Left colon (tissue), 2 donors: ENCODE measurements around the gene HSDL2. TPM values are rescaled to one million over a fixed set of nuclear protein-coding genes. Genes with fewer than 3 reads are reported as not detected.
A peak's percentile ranks its signal among the peaks of the same experiment; 100 is the strongest.

Experiments used
- ATAC-seq: fragments of 200-7000 bp; cut with Tn5 transposase; one replicate; pipeline ENCODE4 v1.9.1; 2020; ENCODE audit warnings: mild to moderate bottlenecking, moderate library complexity
- DNase-seq, 2 donors: peaks; one replicate each; pipeline ENCODE4 v3.0.0-alpha.2; 2020
- intact Hi-C, 2 donors: fragments of 100-400 bp; cut with DNase I in 1 of 2; cut with micrococcal nuclease in 1 of 2; formaldehyde crosslinking; loops; one replicate each; pipeline versions ENCODE4 v1.11.2 to v1.14.0; 2022; cut with DNase I, micrococcal nuclease
- long read RNA-seq: library from polyadenylated mRNA; unstranded; transcript quantifications from one replicate; pipeline ENCODE4 v2.0.0, GENCODE V29; 2021
- total RNA-seq, 2 donors: library from RNA; stranded (reverse); fragmentation: NEBNext Ultra II Directional; extraction: Animal tissue kit (Norgen Biotek cat#: 25700); gene quantifications; one replicate each; pipeline ENCODE4 v1.2.1, GENCODE V29; 2021
- donor health status: DM: no; HTN: no; CAD: no.
- donor health status: DM: yes; HTN: yes; CAD: no.

Gene HSDL2
- 10 to 100 TPM; 41.1 to 54.4 TPM for total RNA-seq
- long read RNA-seq, transcript HSDL2-202 (11 exons, 3,350 nt): major isoform, 100 of 119 reads
- long read RNA-seq, partial matches to known transcripts: 5 of 119 reads
- long read RNA-seq, other reads (novel, unspliced or antisense): 14 of 119 reads

DNA sequence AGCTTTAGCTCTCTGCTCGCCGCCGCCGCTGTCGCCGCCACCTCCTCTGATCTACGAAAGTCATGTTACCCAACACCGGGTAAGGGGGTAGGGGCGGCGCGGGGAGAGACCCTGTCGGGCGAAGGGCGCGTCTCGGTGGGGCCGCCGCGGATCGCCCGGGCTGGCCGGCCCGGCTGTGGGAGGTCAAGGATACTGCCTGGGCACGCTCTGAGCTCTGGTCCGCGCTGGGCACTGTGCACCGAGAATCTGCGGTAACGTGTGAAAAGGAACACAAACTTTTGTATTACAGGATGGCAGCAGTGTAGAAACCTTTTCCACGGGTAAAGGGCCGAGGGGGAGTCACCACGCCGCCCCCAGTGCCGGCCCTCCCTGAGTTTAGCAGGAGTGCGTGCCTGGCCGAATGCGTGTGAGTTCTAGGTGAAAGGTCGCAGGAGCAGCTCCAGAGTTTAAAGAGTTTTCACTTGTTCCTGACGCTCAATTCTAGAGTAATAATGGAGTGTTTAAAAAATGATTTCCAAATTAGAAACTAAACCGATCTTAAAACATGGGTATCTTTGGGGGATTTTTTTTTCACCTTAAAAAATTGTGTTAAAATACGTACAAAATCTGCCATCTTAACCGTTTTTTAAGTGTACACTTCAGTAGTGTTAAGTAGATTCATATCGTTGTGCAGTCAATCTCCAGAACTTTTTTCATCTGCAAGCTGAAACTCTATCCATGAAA lies at the start of gene HSDL2:
HSDL2 (plus strand) TSS at position 7 of the 723 bp plus-strand sequence; CDS start at position 63, 56 bp downstream.
- ATAC-seq (peak; percentile 40), DNase-seq (peak; percentile 58 to 66)
- intact Hi-C loops: loop anchor here in 1 of 2 donors (5.0 kb wide), 1 partner anchor 48 kb away; the partner anchor contains the start of gene PTBP3

DNA sequence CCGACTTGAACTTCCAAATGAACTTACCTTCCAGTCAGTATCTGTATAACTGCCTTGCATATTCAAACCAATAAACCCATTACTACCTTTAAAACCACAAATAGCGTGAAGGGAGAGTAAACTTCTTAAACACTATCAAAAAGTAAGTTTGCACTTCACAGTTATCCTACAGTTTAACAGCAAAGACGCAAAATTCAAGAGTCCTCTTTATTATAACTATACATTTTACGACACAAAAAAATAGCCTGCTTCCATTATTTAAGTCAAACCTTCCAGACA lies 48.3 kb upstream of the HSDL2 start:
- intact Hi-C loops: loop anchor here in 1 of 2 donors (5.0 kb wide), 1 partner anchor 51 kb away; the partner anchor contains the start of gene HSDL2
- ATAC-seq (no peak), DNase-seq (no peak)

DNA sequence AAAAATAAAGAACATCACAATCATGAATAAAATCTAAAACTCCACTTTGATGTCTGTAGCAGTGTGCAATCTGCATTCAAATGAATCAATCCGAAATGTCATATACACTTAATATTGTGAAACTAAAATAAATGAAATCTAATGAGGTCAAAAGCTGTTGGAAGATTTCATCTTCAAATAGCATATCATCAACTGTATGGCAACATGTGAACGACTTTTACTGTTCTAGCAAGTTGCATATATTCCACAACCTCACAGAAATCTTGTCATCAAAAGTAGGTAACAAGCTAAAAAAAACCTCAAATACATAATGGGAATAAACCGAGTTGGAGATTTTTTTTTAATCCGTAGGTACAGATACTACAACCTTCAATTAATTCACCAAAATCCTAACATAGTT lies 47.7 kb upstream of the HSDL2 start:
- DNase-seq: no peak
- no peak for ATAC-seq
- intact Hi-C loops: loop anchor here in 1 of 2 donors (5.0 kb wide), 1 partner anchor 50 kb away; the partner anchor contains the start of gene HSDL2

DNA sequence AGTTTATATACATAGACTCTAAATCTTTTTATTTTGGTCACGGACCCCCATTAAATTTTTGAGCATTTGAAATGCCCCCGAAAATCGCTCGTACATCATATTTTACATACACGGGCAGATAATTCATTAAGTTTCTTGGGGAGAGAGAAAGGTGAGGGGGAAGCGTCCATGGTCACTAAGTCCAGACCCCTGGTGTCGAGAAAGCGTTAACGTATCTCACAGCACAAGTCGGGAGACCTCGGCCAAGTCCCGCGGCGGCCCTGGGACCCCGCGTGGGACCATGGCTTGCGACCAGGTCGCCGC lies 47.3 kb upstream of the HSDL2 start:
- ATAC-seq (no peak), DNase-seq (no peak)
- intact Hi-C loops: loop anchor here in 1 of 2 donors (5.0 kb wide), 1 partner anchor 50 kb away; the partner anchor contains the start of gene HSDL2

DNA sequence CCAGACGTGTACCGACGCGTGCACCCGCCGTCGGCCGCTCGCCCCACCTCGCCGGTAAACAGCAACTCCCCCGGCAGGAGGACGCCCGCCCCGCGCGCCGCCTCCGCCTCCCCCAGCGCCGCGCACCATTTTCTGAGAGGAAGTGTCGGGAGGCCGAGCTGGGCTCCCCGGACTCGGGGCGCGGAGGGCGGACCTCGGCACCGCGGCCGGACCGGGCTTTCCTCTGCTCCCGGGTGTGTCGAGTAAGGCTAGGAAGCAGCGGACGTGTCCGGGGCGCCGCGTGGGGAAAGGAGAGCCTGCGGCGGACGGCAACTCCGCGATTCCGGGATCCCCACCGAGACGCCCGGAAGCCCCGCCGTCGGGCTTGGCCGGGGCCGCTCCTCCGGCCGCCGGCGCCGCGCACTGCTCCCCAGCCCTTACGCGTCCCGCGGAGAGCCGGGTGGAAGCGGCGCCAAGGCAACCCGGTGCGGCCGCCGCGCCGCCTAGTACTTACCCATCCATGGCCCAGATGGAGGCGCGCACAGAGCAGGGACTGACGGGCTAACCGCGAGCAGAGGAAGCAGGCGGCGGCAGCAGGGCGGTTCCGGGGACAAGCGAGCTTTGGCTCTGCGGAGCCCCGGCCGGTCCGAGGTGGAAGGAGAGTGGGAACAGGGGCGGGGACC lies 46.8 kb upstream of the HSDL2 start, which contains the start of gene PTBP3:
PTBP3 (minus strand) TSS at position 643 of the 662 bp plus-strand sequence. CDS start 35,754 bp downstream, outside the sequence.
- intact Hi-C loops: loop anchor here in 1 of 2 donors (5.0 kb wide), 1 partner anchor 49 kb away; the partner anchor contains the start of gene HSDL2
- ATAC-seq: peak; percentile 72
- peak; percentile 86 to 89 for DNase-seq

DNA sequence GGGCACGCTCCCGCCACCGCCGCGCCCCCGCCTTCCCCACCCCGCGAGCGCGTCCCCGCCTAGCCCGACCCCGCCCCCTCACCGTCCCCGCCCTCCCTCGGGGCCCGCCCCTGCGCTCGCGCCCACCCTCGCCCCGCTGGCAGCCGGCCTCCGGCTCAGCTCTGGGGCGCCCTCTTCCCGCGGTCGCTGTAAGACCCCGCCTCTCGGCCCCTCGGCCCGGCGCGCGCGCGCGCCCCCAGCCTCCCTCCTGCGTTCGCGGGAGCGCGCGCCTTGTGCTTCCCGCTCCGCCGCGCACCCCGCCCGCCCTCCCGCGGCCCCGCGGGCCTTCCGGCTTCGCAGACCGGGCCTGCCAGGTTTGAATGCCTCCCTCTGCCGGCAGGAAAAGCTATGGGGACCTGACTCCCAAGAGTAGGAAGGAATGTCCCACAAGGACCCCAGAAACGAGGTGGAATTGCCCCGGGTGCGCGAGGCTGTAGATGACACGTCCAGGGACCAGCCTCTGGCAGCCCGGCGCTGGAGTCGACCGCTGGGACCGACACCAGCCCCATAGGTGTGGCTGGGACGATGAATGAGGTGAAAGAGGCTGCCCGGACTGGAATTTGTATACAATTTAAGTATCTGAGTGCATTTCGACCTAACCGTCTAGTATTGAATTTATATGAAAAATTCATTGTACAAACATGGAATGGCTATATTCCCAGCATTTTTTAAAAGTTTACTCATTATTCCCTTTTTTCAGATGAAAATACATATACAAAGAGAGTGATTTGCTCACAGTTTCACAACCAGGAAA lies 46.1 kb upstream of the HSDL2 start:
- intact Hi-C loops: loop anchor here in 1 of 2 donors (5.0 kb wide), 1 partner anchor 48 kb away; the partner anchor contains the start of gene HSDL2
- ATAC-seq: peak; percentile 82
- peak; percentile 90 to 95 for DNase-seq

DNA sequence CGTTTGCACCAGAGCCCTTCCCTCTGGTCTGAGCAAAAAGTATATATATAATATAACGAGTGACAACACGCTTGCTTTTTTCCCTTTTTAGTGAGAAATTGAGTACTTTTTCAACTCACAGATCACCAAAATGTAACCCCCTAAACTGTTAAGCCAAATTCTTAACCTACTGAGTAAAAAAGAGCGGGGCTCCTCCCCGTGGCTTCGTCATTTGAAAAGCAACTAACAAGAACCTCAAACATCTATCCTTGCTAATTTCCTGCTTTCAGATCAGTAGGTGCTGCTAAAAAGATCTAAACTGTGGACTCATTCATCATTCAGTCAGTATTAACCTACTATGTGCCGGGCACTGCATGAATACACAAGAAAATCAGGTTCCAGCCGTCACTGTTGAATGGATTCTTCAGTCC lies 45.5 kb upstream of the HSDL2 start:
- no peak for ATAC-seq
- peak in 1 of 2 donors; percentile 52 for DNase-seq
- intact Hi-C loops: loop anchor here in 1 of 2 donors (5.0 kb wide), 1 partner anchor 48 kb away; the partner anchor contains the start of gene HSDL2

DNA sequence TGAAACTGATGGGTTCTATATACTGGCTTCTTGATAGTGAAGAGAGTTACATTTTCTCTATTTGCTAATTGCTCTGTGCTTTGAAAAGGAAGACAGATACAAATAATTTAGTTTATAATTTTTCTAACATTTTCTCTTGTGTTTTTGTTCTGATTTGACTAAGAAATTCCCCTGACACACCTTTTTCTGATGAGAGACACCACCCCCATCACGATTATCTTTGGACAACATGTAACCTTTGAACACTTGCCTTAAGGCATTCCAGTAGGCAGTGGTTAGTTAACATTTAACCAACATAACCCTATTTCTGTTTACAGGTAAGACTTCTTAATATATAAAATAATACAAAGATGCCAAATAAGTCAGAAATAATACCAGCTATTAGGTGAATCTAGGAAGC lies 42.4 kb upstream of the HSDL2 start:
- DNase-seq (no peak), ATAC-seq (no peak)
- intact Hi-C loops: no loop called here

DNA sequence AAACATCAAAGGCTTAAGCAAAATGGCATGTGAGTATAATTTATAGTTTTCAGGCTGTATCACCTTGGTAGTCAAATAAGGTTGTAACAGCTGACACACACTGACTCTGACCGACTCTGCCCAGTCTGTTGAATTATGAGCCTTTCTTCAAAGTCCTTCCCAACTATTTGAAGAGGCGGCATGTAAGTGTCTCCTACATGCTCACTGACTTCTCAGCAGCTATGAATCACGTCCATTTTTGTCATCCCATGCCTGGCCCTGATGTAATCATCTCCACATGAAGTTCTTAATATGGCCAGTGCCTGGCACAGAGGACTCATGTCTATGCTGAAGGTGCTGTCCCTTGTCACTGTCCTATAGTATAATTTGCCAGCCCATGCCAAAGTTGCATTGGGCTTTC lies 41.3 kb upstream of the HSDL2 start:
- no peak for DNase-seq

DNA sequence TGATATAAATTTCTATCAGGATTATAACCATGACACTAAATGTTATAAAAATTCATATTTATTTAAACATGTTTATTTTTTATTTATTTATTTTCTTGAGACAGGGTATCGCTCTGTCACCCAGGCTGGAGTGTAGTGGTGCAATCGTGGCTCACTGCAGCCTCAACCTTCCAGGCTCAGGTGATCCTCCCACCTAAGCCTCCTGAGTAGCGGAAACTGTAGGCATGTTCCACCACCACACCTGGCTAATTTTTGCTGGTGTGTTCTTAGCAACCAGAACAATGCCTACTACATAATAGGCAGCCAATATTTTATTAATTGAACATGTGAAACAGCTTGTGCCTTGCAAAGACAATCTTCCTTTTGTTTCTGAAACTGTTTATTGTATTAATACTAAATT lies 40.0 kb upstream of the HSDL2 start:
- DNase-seq (no peak), ATAC-seq (no peak)
- intact Hi-C loops: no loop called here

More for the DNA sequence above, 41.3 kb upstream of the HSDL2 start:
- intact Hi-C loops: no loop called here
- ATAC-seq: peak; percentile 43

DNA sequence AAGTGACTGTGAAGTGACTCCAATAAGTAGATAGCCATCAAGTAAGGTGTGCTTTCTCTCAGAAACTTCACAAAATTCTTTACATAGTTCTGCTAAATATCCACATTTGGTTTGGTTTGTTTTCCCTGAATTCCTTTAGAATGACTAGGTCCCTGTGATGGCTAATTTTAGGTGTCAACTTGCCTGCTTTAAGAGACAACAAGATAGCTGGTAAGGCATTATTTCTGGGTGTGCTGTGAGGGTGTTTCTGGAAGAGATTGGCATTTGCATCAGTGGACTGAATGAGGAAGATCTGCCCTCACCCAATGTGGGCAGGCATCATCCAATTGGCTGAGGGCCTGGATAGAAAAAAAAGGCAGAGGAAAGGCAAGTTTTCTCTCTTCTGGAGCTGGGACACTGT lies 38.2 kb upstream of the HSDL2 start:
- DNase-seq: no peak
- intact Hi-C loops: no loop called here
- no peak for ATAC-seq

DNA sequence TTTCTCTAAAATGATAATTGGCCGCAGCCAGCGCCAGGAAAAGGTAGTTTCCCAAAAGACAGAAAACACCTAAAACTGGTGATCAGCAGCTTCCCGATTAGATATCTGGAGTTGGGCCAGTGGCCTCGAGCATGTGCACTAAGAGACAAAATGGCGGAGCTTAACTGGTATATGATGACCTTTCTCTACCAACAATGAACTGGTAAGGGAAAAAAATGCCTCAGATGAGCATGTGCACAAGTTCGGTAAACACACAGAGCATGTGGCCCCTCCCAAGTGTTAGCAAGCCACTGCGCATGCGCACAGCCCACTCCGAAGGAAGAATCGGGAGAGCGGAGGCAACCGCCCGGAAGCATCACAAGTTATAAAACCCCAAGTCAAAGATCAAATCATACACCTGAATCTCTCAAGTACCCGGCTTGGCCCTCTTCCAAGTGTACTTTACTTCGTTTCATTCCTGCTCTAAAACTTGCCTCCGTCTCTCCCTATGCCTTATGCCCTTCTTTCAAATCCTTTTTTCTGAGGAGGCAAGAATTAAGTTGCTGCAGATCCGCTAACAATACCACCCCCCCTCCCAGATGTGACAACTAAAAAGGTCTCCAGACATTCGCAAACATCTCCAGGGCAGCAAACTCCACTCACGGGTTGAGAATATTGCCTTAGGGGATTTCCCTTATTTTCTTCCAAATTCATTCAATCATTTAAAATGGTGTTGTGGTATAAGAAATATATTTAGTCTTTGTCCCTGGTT lies 31.5 kb upstream of the HSDL2 start:
- ATAC-seq (peak; percentile 97), DNase-seq (peak; percentile 94 to 95)
- intact Hi-C loops: no loop called here

DNA sequence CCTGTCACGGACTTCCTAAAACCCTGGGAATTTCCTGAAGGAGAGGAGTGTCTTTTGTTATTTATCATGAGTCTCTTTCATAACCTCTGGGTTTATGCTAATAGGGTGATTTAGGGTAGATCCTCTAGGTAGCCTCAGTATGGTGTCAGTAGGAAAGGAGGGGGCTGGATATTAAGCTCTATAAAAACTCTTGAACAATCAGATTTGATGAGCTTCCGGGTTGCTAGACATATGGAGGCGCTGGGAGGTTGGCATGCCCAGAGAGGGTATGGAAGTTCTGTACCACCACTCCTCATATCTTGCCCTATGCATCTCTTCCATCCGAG lies 30.9 kb upstream of the HSDL2 start:
- ATAC-seq: peak; percentile 37
- intact Hi-C loops: no loop called here
- DNase-seq: no peak

DNA sequence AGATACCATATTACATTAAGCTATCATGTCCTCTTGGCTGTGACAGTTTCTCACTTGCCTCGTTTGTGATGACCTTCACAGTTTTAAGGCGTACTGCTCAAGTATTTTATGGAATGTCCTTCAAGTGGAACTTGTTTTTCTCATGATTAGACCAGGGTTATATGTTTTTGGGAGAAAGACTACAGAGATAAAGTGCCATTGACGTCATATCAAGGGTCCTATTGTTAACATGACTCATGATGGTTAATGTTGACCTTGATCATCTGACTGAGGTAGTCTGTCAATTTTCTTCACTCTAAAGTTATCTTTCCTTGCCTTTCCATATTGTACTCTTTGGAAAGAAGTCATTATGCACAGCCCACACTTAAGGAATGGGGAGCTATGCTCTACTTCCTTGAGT lies 28.7 kb upstream of the HSDL2 start:
- DNase-seq (no peak), ATAC-seq (no peak)
- intact Hi-C loops: no loop called here

DNA sequence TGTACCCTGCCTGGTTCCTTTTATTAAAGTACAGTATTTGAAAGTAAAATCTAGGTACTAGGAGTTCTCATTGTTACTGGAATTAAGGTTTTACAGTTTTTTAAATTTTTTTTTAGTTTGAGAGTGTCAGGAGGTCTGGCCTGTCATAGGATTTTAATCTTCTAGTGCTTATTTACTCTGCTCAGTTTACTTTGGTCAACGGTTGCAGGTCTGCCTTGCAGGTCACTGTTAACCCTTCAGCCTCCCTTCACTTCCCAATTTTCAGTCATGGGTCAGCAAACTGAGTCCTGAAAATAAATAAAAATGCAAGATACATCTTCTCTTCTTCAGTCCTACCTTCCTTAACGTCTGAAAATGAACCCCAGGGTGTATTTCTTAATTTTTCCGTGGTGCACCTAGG lies 27.7 kb upstream of the HSDL2 start:
- intact Hi-C loops: no loop called here

DNA sequence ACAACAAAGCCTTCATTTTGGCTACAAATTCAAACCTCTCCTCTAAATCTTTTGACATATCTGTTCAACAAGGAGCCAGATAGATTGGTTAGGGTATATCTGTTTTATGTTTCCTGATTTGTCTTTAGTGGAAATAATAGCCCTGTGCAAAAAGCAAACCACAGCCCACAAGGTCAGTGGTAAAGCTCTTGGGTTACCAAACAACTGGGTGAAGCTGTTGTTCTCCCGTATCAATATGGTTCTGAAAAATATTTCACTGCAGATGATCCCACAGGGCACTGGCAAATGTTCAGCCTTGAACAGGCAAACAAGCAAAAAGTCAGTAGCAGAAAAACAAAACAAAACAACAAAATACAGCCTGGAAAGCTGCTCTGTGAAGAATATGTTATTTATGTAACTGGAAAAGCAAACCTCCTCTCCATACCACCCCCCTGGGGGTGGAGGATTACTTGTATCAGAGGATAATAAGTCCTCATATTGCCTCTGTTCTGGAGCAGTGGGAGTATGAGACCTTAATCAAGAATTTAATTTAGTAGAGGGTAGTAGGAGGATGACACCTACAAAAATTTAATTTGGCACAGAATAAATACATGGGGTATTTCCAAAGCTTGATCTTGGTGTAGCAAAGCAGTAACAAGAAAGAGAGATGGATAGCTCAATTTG lies 25.7 kb upstream of the HSDL2 start:
- DNase-seq (no peak), ATAC-seq (no peak)
- intact Hi-C loops: no loop called here

More for the DNA sequence above, 27.7 kb upstream of the HSDL2 start:
- ATAC-seq: no peak
- DNase-seq: no peak

DNA sequence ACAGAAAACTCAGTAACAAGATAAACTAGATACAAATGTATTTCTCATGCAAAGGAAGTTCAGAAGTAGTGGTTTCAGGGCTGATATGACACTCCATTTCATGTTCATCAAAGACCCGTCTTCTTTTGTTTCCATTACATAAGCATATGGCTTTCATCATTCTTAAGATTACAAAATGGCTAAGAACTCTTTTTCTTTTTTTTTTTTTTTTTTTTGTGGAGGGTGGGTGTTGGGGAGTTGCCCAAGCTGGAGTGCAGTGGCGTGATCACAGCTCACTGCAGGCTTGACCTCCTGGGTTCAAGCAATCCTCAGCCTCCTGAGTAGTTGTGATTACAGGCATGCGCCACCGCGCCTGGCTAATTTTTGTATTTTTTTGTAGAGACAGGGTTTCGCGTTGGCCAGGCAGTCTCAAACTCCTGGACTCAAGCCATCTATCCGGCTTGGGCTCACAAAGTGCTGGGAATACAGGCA lies 24.4 kb upstream of the HSDL2 start:
- DNase-seq: no peak
- intact Hi-C loops: no loop called here
- ATAC-seq: no peak
